WTC11 (cell line): ENCODE data around the gene ZP2.
"Not testable (repeated sequence)": the region's sequence is repeated elsewhere in the genome, so short reads cannot be mapped to it uniquely, and the experiment has no call there.

Experiments
- CBFB ChIP-seq: sonication (generic); formaldehyde crosslinking; IDR thresholded peaks from 2 replicates; pipeline ENCODE4 v1.8.1; 2022; ENCODE audit warnings: mild to moderate bottlenecking, low read depth, missing genetic modification reagents
- CTCF ChIP-seq: fragments of 200-600 bp; IDR thresholded peaks from 2 replicates; pipeline ENCODE4 v1.8.0; 2022; ENCODE audit warnings: antibody characterized with exemption
- E2F4 ChIP-seq: sonication (generic); formaldehyde crosslinking; IDR thresholded peaks from 2 replicates; pipeline ENCODE4 v1.8.1; 2022; ENCODE audit warnings: low read depth, mild to moderate bottlenecking, moderate library complexity, missing genetic modification reagents, borderline replicate concordance
- ELF4 ChIP-seq: sonication (generic); formaldehyde crosslinking; IDR thresholded peaks from 2 replicates; pipeline ENCODE4 v1.8.1; 2022; ENCODE audit warnings: low read depth, mild to moderate bottlenecking, moderate library complexity, missing genetic modification reagents
- EMX1 ChIP-seq: fragments of 250-450 bp; sonication (Bioruptor Pico); IDR thresholded peaks from 2 replicates; pipeline ENCODE4 v1.8.0; 2021; ENCODE audit warnings: mild to moderate bottlenecking
- FOXJ3 ChIP-seq: sonication (generic); formaldehyde crosslinking; IDR thresholded peaks from 2 replicates; pipeline ENCODE4 v1.9.0; 2021; ENCODE audit warnings: missing genetic modification reagents, mild to moderate bottlenecking, borderline replicate concordance
- TF ChIP-seq, protein P1 (sequence below): sonication (generic); formaldehyde crosslinking; IDR thresholded peaks from 2 replicates; pipeline ENCODE4 v1.8.1; 2022; ENCODE audit warnings: missing genetic modification reagents, borderline replicate concordance

DNA sequence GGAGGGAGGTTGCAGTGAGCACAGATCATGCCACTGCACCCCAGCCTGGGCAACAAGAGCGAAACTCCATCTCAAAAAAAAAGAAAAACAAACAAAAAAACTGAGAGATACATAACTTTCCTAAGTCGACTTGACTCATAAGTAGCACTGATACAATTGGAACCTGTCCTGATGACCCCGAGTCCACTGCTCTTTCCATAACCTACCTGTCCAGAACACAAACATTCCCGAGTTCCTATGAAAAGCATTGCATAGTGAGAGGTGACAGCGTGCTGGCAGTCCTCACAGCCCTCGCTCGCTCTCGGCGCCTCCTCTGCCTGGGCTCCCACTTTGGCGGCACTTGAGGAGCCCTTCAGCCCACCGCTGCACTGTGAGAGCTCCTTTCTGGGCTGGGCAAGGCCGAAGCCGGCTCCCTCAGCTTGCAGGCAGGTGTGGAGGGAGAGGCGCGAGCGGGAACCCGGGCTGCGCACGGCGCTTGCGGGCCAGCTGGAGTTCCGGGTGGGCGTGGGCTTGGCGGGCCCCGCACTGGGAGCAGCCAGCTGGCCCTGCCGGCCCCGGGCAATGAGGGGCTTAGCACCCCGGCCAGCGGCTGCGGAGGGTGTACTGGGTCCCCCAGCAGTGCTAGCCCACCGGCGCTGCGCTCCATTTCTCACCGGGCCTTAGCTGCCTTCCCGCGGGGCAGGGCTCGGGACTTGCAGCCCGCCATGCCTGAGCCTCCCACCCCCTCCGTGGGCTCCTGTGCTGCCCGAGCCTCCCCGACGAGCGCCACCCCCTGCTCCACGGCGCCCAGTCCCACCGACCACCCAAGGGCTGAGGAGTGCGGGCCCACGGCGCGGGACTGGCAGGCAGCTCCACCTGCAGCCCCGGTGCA is 59.0 kb downstream of the ZP2 start:
- TF ChIP-seq E2F4 (CRISPR knock-in tag); ELF4 (CRISPR knock-in tag); CBFB (CRISPR knock-in tag); FOXJ3 (CRISPR knock-in tag); EMX1 (CRISPR knock-in tag); CTCF: not testable (repeated sequence)
- TF ChIP-seq, protein P1, sequence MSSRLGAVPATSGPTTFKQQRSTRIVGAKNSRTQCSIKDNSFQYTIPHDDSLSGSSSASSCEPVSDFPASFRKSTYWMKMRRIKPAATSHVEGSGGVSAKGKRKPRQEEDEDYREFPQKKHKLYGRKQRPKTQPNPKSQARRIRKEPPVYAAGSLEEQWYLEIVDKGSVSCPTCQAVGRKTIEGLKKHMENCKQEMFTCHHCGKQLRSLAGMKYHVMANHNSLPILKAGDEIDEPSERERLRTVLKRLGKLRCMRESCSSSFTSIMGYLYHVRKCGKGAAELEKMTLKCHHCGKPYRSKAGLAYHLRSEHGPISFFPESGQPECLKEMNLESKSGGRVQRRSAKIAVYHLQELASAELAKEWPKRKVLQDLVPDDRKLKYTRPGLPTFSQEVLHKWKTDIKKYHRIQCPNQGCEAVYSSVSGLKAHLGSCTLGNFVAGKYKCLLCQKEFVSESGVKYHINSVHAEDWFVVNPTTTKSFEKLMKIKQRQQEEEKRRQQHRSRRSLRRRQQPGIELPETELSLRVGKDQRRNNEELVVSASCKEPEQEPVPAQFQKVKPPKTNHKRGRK, result not testable (repeated sequence)
